Mammary epithelial cell (primary cell): Measurements from ENCODE around the gene HSPA14.

Experiments used
- CTCF ChIP-seq, 2 donors: IDR thresholded peaks in 1 of 2; conservative IDR thresholded peaks in 1 of 2; 2 replicates each; pipeline ENCODE4 v1.5.1; 2011 to 2012; ENCODE audit warnings: inconsistent platforms in 2 of 2, low read length in 2 of 2, mild to moderate bottlenecking in 2 of 2, control low read depth in 1 of 2, low read depth in 1 of 2; ENCODE audit not compliant: insufficient read depth in 1 of 2; ENCODE audit errors: extremely low read depth in 1 of 2
- EZH2 ChIP-seq: IDR thresholded peaks from 2 replicates; pipeline ENCODE4 v1.6.1; 2012; ENCODE audit warnings: low read length, inconsistent platforms, borderline replicate concordance

- TF ChIP-seq CTCF (conservative IDR thresholded peaks at IDR 0.05 in 1 of 2, IDR thresholded peaks at IDR 0.05 in 1 of 2; ENCODE audit: extremely low read depth in 1 of 2, insufficient read depth in 1 of 2, low read depth in 1 of 2, low read length in 2 of 2) (no peak), EZH2 (no peak)
Observed at GRCh38 chr10:14806318-14806717, 31.8 kb upstream of the HSPA14 start.
